HG03159 (cell line): Measurements from ENCODE around the gene AGAP1.

Experiments used
- ATAC-seq: cut with Tn5 transposase; IDR thresholded peaks from one replicate; pipeline ENCODE4 v1.9.1; 2021; ENCODE audit warnings: mild to moderate bottlenecking, moderate library complexity; ENCODE audit not compliant: unreplicated experiment

Gene AGAP1

GRCh38 chr2:235970204-235971040, 476.6 kb downstream of the AGAP1 start:
- ATAC-seq = no peak

- ATAC-seq = no peak
These were observed 482.7 kb downstream of the AGAP1 start for GRCh38 chr2:235976516-235976915.

- no peak for ATAC-seq
These were observed 483.1 kb downstream of the AGAP1 start for GRCh38 chr2:235976956-235977355.

- no peak for ATAC-seq
These were observed 483.6 kb downstream of the AGAP1 start for GRCh38 chr2:235977445-235977844.

- ATAC-seq = no peak
These were observed 484.2 kb downstream of the AGAP1 start for GRCh38 chr2:235978022-235978421.

- no peak for ATAC-seq
These were observed 485.2 kb downstream of the AGAP1 start for GRCh38 chr2:235979037-235979436.

GRCh38 chr2:235979753-235980435, 486.1 kb downstream of the AGAP1 start:
- no peak for ATAC-seq

- ATAC-seq = no peak
These were observed 487.8 kb downstream of the AGAP1 start for GRCh38 chr2:235981631-235982030.

- ATAC-seq = no peak
These were observed 489.2 kb downstream of the AGAP1 start for GRCh38 chr2:235983016-235983415.

- ATAC-seq = no peak
These were observed 490.7 kb downstream of the AGAP1 start for GRCh38 chr2:235984552-235984951.

GRCh38 chr2:235986361-235986760, 492.5 kb downstream of the AGAP1 start:
- no peak for ATAC-seq

- ATAC-seq = no peak
These were observed 494.6 kb downstream of the AGAP1 start for GRCh38 chr2:235988271-235989015.

GRCh38 chr2:235989591-235989990, 495.7 kb downstream of the AGAP1 start:
- ATAC-seq = no peak

- ATAC-seq = no peak
These were observed 496.5 kb downstream of the AGAP1 start for GRCh38 chr2:235990344-235990743.

GRCh38 chr2:235992024-235992423, 498.2 kb downstream of the AGAP1 start:
- no peak for ATAC-seq

- no peak for ATAC-seq
These were observed 502.6 kb downstream of the AGAP1 start for GRCh38 chr2:235996419-235996818.

GRCh38 chr2:235999011-235999410, 505.2 kb downstream of the AGAP1 start:
- no peak for ATAC-seq

- no peak for ATAC-seq
These were observed 507.5 kb downstream of the AGAP1 start for GRCh38 chr2:236001166-236001828.

GRCh38 chr2:236001854-236002253, 508.0 kb downstream of the AGAP1 start:
- ATAC-seq = no peak

- ATAC-seq = no peak
These were observed 514.2 kb downstream of the AGAP1 start for GRCh38 chr2:236008006-236008405.

- no peak for ATAC-seq
These were observed 515.0 kb downstream of the AGAP1 start for GRCh38 chr2:236008857-236009256.
